ENCODE measurements around the gene HGF.
"Not testable (repeated sequence)": the region's sequence is repeated elsewhere in the genome, so short reads cannot be mapped to it uniquely, and the experiment has no call there.

Gene HGF

DNA sequence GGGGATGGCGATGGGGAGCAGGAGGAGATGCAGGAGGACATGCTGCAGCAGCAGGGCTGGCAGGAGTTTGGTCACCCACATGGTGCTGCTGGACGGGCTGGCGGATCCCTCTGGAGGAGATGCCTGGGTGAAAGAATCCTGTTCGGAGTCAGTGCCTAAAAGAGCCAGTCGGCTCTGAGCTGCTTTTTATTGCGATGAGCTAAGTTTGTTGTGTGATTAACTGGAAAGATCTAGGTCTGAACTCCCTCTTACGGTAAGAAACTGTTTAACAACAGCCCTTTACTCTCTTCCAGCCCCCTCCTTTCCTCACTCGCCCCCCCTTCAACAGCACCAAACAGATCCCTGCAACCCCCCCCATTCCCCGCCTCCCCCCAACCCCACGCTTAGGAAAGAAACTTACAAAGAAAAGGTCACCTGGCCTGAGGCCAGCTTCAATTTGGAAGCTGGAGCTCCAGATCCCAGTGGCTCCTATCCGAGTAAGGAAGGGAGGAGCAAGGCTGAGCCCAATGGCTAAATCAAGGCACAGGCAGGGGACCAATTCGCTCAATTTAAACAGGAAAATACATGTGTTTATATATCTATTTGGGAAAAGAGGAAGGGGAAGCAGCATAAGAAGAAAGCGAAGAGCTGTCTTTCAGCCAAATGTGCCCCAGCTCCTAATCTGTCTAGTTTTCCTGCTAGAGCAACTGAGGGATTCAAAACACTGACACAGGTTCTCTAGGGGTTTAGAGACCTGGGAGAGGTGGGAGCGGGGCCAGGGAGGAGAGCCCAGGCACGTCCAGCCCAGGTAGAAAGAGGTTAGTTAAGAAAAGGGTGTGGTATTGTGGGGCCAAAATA is at the start of gene HGF:
HGF (minus strand) TSS at position 157 of the 837 bp plus-strand sequence; CDS start at position 81, 76 bp downstream.
- DNase-seq: no peak

- no peak for DNase-seq
These were observed 46.5 kb upstream of the HGF start for GRCh38 chr7:81816312-81816711.

DNA sequence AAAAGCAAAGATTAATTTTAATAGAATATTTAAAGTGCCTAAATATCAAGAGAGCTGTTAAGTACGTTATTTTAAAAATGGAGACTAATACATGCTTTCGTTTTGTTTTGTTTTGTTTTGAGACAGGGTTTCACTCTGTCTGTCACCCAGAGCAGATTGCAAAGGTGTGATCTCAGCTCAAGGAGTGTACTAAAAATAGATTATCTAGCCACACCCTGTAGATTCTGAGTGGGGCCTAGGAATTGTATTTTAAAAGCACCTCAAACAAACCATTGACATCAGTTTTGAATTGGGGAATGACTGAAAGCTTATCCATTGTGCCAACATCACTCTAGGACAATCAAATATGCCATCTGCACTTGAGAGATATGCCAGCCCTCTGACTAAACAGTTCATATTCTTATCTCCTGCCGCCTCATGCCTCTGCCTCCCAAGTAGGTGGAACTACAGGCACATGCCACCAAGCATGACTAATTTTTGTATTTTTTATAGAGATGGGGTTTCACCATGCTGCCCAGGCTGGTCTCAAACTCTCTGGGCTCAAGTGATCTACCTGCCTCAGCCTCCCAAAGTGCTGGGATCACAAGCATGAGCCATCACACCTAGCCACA is 43.1 kb upstream of the HGF start:
- not testable (repeated sequence) for DNase-seq

GRCh38 chr7:81811956-81812865 is 42.4 kb upstream of the HGF start:
- DNase-seq: no peak

DNA sequence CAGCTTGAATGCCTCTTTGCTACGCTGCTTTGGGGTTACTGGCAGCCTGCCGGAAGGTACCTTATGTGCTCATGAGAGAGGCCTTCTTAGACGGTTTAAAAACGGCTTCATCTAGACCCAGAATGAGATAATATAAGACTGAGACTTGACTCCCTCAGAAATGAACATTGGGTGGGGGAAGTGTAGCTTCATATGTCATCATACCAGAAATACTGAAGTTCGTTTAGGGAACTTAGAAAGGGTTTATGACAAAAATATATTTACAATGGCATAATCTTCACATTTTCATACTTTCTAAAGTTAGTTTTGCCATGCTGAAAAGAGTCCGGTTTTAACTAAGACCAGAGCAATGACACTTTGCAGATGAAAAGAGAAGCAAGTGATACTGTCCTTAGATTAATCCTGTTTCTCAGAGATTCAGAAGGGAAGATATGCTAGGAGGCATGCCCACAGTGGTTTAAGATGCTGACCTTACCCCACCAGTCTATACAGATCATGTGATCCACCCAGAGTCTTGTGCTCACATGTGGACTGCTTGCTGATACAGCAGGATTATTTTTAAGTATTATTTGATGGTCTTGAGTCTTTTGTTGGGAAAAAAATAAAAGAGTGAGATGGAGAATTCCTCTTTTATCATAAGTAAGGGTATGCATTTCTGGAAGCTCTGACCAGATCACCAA is 40.8 kb upstream of the HGF start:
- no peak for DNase-seq

- DNase-seq: not testable (repeated sequence)
These were observed 38.5 kb upstream of the HGF start for GRCh38 chr7:81808310-81808709.

- DNase-seq: no peak
These were observed 33.4 kb upstream of the HGF start for GRCh38 chr7:81803267-81803666.

DNA sequence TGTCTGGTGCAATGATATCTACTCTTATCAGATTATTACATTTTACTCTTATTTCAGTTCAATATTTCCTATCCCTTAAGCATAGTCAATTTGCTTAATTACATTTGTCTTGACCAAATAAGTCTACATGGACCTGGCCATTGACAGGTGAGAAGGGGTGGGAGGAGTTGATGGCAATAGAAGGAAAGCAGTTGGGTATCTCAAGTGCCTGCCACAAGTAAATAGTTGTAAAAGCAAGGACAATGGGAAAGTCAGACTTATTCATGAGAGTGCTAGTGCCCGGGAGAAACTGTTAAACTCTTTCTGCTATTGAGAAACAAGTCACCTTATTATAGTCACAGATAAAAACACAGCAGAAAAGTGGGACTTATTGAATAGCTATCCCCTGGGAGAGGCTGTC is 32.4 kb upstream of the HGF start:
- no peak for DNase-seq

DNA sequence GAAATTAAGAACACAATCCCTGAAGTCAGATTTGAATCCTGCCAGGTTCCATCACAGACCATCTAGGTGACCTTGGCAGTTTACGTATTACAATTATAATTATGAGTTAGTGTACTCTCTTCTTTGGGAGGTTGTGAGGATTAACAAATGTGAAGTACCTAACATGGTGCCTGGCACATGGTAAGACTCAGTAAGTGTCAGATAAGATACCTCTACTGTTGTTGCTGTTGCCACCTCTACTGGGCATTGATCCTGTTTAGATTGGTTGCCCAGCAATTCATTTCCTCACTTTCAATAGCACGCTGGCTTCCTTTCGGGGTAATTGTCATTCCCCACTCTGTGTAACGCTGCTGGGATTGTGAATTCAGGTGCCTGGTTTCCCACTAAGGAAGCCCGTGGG is 31.7 kb upstream of the HGF start:
- DNase-seq: no peak

- DNase-seq: no peak
These were observed 22.0 kb upstream of the HGF start for GRCh38 chr7:81791568-81792518.

GRCh38 chr7:81790686-81791085 is 20.8 kb upstream of the HGF start:
- no peak for DNase-seq

DNA sequence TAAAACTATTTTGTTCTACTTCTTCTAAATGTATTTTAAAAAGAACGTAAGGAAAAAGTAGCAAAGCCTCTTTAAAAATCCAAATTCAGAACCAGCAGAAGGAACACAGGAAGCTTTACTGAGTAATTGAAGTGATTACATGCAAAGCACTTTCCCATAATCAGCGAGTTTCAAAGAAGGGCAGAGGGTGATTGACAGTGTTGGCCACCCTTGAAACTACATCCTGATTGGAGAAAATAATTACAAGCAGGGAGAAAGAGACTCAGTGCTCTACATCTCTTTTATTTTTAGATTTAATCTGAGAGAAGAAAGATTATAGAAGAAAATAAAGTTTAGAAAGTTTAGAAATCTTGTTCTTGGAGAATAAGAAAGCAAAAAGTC is 20.3 kb upstream of the HGF start:
- no peak for DNase-seq

- DNase-seq: no peak
These were observed 19.7 kb upstream of the HGF start for GRCh38 chr7:81789406-81790119.

GRCh38 chr7:81788246-81788645 is 18.4 kb upstream of the HGF start:
- DNase-seq: no peak

GRCh38 chr7:81783818-81784217 is 14.0 kb upstream of the HGF start:
- no peak for DNase-seq

- no peak for DNase-seq
These were observed 11.3 kb upstream of the HGF start for GRCh38 chr7:81780914-81781693.

DNA sequence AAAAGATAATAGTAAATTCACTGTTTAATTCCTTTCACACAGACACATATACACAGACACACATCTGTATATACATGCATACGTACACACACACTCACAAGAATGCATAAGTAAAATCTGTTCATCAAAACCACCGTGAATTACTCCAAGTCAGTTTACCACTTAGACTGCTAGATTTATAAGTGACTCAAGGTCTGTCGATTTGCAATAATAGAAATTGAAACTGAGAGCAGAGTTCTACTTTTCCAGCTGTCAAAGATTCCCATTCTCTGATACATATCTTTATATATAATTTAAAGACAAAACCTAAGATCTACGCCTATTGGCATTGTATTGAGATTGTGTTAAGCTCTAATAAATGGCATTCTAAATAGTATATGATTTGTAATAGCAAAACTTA is 9.9 kb upstream of the HGF start:
- DNase-seq: no peak

GRCh38 chr7:81777697-81778096 is 7.8 kb upstream of the HGF start:
- DNase-seq: no peak

GRCh38 chr7:81776948-81777630 is 7.2 kb upstream of the HGF start:
- no peak for DNase-seq

DNA sequence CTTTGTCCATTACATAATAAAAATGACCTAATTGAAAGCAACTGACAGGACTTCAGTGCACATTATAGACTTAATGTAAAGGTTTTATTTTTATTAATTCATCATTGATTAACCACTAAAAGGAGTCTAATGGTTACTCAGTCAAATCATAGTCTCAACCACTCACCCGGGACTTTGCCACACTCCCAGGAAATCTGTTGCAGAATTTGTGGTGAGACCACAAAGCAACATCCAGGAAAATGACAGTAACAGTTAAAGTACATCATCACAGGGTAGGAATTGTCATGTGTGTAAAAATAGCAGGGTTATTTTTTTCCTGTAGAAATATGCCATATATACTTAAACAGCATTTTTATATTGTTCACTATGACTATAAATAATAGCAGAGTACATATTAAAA is 6.3 kb upstream of the HGF start:
- no peak for DNase-seq
